Measurements from ENCODE around the gene ATF6.

DNA sequence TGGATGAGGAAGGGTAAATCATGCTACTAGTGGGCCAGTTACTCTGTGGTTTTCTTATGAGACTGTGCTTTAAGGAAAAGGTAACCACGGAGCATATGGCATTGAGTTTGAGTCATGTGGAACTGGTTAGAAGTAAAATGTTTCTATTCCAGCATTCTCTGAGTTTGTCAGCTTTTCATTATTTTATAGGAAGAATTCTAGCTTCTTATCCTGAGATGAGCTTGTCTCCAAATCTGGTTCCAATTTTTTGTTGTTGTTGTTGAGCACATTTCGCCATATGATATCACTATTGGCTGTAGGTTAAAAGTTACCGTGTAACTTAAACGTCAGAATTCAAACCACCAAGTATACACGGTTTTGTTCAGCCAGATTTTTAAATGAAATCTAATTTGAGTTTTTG lies 69.9 kb downstream of the ATF6 start:
- TF ChIP-seq, protein P1, sequence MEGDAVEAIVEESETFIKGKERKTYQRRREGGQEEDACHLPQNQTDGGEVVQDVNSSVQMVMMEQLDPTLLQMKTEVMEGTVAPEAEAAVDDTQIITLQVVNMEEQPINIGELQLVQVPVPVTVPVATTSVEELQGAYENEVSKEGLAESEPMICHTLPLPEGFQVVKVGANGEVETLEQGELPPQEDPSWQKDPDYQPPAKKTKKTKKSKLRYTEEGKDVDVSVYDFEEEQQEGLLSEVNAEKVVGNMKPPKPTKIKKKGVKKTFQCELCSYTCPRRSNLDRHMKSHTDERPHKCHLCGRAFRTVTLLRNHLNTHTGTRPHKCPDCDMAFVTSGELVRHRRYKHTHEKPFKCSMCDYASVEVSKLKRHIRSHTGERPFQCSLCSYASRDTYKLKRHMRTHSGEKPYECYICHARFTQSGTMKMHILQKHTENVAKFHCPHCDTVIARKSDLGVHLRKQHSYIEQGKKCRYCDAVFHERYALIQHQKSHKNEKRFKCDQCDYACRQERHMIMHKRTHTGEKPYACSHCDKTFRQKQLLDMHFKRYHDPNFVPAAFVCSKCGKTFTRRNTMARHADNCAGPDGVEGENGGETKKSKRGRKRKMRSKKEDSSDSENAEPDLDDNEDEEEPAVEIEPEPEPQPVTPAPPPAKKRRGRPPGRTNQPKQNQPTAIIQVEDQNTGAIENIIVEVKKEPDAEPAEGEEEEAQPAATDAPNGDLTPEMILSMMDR (IDR thresholded peaks at IDR 0.05 in 2 of 3, conservative IDR thresholded peaks at IDR 0.05 in 1 of 3; ENCODE audit: insufficient read depth in 2 of 3, low read depth in 1 of 3, low read length in 3 of 3), result no peak
- TF ChIP-seq ETV6 (IDR thresholded peaks at IDR 0.05; ENCODE audit: borderline replicate concordance in 1 of 2, low read depth in 2 of 2, low read length in 1 of 2), result no peak
- no peak for TF ChIP-seq ETV6 (CRISPR knock-in tag; IDR thresholded peaks at IDR 0.05; ENCODE audit: borderline replicate concordance)
- TF ChIP-seq, protein P2, sequence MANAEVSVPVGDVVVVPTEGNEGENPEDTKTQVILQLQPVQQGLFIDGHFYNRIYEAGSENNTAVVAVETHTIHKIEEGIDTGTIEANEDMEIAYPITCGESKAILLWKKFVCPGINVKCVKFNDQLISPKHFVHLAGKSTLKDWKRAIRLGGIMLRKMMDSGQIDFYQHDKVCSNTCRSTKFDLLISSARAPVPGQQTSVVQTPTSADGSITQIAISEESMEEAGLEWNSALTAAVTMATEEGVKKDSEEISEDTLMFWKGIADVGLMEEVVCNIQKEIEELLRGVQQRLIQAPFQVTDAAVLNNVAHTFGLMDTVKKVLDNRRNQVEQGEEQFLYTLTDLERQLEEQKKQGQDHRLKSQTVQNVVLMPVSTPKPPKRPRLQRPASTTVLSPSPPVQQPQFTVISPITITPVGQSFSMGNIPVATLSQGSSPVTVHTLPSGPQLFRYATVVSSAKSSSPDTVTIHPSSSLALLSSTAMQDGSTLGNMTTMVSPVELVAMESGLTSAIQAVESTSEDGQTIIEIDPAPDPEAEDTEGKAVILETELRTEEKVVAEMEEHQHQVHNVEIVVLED (CRISPR knock-in tag; IDR thresholded peaks at IDR 0.05), result no peak
